GM18870 (cell line): ENCODE data around the gene RIMBP2.
A peak's percentile ranks its signal among the peaks of the same experiment; 100 is the strongest.
"Not testable (repeated sequence)": the region's sequence is repeated elsewhere in the genome, so short reads cannot be mapped to it uniquely, and the experiment has no call there.

Experiments
- ATAC-seq: cut with Tn5 transposase; IDR thresholded peaks from one replicate; pipeline ENCODE4 v1.9.1; 2021; ENCODE audit warnings: moderate library complexity; ENCODE audit not compliant: unreplicated experiment

The RIMBP2 gene

DNA sequence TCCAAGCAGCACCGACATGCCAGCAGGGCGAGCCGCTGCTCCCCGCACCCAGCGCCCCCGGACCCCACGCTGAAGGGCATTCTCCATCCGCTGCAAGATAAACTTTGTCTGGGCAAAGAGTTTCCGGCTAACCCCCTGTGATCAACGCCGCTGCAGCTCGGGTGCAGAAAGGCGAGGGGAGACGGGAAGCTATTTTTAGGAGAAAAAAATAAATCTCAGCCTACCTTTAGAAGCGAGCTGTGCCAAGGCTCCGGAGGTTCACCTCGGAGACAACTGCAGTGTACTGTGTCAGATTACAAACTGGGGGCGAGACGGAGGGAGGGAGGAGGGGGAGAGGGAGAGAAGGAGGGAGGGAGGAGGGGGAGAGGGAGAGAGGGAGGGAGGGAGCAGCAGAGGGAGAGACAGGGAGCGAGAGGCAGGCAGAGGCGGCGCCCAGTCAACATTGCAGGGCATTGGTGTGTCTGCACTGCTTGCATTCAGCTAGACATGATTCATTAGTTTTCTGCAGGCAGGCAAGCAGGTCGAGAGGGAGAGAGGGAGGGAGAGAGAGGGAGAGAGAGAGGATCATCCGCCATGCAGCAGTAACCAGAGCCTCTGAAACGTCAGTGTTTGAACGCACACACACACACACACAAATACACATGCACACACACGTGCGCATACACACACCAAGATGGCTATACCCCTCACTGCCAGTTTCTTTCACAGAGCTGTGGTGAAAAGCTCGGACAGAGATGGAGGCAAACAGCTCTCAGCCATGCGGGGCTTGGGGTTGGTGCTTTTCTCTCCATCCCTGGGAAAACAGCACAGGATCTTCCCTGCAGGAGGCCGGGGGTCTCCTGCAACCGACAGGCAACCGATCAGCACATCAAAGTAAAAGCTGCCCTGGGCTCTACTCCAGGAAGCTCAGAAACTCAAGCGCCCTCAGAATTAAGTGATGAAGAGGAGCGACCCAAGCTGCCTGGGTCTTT, at the start of gene RIMBP2:
Gene RIMBP2 (minus strand): TSS at position 302 of the 971 bp plus-strand sequence. CDS start 237,286 bp downstream, outside the sequence.
- ATAC-seq = no peak

DNA sequence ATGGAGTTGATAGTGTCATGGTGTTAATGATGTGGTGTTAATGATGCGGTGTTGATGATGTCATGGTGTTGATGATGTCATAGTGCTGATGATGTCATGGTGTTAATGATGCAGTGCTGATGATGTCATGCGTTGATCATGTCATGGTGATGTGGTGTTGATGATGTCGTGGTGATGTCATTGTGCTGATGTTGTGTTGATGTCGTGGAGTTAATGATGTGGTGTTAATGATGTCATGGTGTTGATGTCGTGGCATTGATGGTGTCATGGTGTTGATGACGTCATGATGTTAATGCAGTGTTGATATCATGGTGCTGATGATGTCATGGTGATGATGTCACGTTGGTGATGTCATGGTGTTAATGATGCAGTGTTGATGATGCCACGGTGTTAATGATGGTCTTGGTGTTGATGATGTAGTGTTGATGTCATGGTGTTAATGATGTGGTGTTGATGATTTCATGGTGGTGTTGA, 49.1 kb upstream of the RIMBP2 start:
- no peak for ATAC-seq

- ATAC-seq = no peak
These were observed 48.5 kb upstream of the RIMBP2 start for GRCh38 chr12:130764475-130765185.

- ATAC-seq = no peak
These were observed 48.0 kb upstream of the RIMBP2 start for GRCh38 chr12:130764073-130764472.

GRCh38 chr12:130762319-130762675, 46.2 kb upstream of the RIMBP2 start:
- ATAC-seq = no peak

DNA sequence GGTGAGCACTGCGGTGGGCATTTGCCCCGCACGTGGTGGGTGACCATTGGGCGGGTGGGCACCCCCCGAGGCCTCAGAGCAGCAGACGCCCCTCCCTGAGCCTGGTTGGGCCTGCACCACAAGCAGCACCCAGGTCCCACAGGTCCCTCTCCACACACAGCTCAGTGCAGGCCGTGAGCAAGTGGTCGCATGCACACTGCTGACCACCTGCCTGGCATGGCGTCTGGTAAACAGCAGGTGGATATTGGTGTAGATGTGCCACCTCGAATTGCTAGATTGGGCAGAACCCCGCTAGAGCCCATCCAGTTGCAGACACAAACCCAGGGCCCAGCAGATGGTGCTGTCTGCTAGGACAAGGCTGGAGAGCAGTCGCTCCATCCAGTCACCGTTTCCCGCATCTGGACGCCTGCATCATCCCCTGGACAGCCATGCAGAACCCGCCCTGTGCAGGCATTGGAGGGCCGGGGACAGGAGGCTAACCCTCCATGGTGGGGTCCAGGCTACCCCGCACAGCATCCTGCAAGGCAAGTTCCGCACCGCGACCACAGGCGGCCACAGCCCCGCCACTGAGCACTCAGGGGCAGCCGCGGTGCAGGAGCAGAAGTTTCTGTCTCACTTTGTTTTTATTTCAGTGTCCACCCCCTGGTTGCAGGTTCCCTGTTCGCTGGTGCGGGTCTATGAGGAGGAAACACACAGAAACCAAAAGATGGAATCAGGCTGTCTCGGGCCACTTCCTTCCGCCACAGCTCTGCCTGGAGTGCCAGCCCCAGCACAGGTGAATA, 45.6 kb upstream of the RIMBP2 start:
- no peak for ATAC-seq

GRCh38 chr12:130754234-130754901, 38.3 kb upstream of the RIMBP2 start:
- no peak for ATAC-seq

GRCh38 chr12:130752692-130753230, 36.7 kb upstream of the RIMBP2 start:
- no peak for ATAC-seq

DNA sequence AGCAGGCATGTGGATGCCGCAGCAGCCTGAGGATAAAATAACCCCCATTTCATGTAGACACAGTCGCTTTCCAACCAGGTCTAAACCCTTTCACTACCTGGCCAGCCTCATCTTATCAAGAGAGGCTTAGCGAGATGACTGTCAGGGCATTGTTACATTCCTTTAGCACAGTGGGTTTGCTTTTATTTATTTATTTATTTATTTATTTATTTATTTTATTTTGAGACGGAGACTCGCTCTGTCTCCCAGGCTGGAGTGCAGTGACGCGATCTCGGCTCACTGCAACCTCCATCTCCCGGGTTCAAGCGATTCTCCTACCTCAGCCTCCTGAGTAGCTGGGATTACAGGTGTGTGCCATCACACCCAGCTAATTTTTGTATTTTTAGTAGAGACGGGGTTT, 35.9 kb upstream of the RIMBP2 start:
- not testable (repeated sequence) for ATAC-seq

DNA sequence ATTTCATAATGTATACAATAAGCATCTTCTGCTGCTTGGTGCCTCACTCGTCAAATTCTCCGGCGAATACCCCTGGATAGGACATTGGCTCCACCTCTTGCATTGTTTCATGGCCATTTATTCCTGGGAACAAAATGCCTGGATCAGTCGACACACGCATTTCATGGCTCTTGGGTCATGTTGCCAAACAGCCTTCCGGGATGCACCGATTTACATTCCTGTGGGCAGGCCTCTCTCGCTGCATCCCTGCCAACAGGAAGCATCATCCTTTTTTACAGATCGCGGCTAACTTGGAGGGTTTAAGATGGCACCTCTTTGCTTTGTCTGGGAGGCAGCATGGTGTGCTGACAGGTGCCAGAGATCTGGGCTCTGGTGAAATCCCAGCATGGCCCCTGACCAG, 32.7 kb upstream of the RIMBP2 start:
- no peak for ATAC-seq

- peak; percentile 88 for ATAC-seq
These were observed 32.0 kb upstream of the RIMBP2 start for GRCh38 chr12:130747867-130748740.

DNA sequence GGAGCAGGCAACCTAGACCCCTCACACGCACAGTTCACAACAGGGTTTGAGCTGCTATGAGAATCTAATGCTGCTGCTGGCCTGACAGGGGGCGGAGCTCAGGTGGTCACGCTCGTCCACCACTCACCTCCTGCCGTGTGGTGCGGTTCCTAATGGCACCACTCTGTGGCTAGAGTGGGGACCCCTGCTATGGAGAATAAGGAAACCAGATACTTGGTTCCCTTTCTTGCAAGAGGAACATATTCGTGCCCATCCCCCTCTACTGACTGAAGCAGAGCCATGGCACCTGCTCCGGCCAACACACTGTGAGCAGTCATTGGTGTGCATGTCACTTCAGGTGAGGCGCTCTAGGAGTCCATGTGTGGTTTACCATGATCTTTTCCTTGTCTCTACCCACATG, 30.4 kb upstream of the RIMBP2 start:
- ATAC-seq = no peak

DNA sequence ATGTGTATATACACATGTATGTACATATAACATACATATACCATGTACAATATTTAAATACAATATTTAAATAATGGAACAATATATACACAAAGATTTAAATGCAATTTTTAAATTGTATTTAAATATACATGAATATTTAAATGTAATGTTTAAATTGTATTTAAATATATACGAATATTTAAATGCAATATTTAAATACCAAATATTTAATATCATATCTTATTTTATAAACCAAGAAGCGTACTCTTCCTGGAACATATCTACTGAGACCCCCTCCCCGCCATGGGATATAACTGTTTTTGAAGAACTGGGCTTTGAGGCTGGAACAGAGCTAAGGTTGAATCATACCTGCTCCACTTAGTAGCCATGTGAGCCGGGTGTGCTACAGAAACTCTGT, 29.8 kb upstream of the RIMBP2 start:
- ATAC-seq = no peak

- ATAC-seq = no peak
These were observed 28.2 kb upstream of the RIMBP2 start for GRCh38 chr12:130744274-130744673.

DNA sequence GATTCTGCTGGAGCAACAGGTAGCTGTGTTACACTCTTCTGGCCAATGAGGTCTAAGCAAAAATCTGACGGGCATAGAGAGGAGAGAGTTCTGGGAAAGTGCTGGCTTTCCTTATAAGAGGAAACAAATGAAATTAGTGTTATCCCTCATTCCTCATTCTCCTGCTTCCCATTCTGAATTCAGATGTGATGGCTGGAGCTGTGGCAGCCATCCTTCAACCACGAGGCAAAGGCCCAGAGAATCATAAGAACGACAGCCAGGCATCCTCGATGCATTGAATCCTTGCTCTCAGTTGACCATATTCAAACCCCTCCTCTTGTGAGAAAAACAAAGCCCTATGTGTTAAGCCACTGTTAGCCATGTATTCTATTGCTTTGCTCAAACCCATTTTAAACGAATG, 27.5 kb upstream of the RIMBP2 start:
- ATAC-seq = no peak

DNA sequence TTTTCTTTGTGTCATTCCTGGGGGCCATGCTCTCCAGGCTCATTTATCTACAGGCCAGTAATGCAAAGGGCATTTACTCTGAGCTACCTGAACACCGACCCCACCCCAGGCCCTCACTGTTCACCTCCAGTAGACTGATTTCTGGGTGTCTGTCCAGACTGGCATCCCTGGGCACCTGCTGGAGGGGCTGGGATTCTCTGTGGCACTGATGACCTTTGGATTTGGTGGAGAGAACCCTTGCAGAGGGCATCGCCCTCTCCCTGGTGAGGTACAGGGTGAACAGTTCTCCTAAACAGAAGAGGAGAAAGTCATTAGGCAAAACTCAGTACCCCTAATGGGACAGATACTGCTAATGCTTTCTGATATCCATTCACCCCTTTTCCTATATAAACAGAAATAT, 27.1 kb upstream of the RIMBP2 start:
- ATAC-seq = no peak

GRCh38 chr12:130742716-130743115, 26.6 kb upstream of the RIMBP2 start:
- no peak for ATAC-seq

DNA sequence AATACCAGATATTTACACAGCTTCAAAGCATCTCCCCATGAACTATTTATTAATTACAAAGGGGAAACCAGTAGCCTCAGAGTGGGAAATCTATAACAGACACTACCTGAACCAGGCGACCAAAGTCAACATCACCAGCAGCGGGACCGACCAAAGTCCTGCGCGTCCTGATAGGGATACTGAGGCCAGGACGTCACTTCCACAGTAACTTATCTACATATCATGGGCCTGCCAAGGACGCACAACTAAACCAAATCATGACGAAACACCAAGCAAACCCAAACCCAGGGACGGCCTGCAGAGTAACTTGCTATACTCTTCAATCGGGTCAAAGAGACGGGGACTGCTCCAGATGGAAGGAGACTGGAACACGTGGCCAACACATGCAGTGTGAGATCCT, 26.0 kb upstream of the RIMBP2 start:
- no peak for ATAC-seq

- ATAC-seq = no peak
These were observed 23.5 kb upstream of the RIMBP2 start for GRCh38 chr12:130739571-130739970.
